RWPE1 (cell line): ENCODE measurements around the gene SCART1.

ENCODE experiments used
- CTCF ChIA-PET: fragments of 350-600 bp; sonication (Branson Sonifier 250); formaldehyde crosslinking; extraction: SDS; loops from one replicate; lab custom pipeline; 2021; lab: Yijun Ruan, JAX
- POLR2A ChIA-PET: fragments of 400-600 bp; formaldehyde crosslinking; extraction: SDS; loops from one replicate; lab custom pipeline; 2020; ENCODE audit warnings: antibody characterized with exemption; ENCODE audit not compliant: low non-redundant PET; lab: Yijun Ruan, JAX
- DNase-seq: peaks from one replicate; pipeline ENCODE4 v3.0.0; 2012; ENCODE audit warnings: low spot score
- H3K27ac ChIP-seq: fragments of 450-650 bp; 2 replicates; pipeline ENCODE4 v1.5.1; 2017
- CTCF ChIP-seq: fragments of 450-650 bp; conservative IDR thresholded peaks from 2 replicates; pipeline ENCODE4 v1.5.1; 2017; ENCODE audit warnings: low read depth, mild to moderate bottlenecking

SCART1 gene

GRCh38 chr10:133415752-133416151, 38.0 kb upstream of the SCART1 start:
- no peak for TF ChIP-seq CTCF
- ChIA-PET CTCF (no interaction called here), POLR2A (no interaction called here)
- DNase-seq, result no peak
- H3K27ac ChIP-seq, result no peak overlapping the region

DNA sequence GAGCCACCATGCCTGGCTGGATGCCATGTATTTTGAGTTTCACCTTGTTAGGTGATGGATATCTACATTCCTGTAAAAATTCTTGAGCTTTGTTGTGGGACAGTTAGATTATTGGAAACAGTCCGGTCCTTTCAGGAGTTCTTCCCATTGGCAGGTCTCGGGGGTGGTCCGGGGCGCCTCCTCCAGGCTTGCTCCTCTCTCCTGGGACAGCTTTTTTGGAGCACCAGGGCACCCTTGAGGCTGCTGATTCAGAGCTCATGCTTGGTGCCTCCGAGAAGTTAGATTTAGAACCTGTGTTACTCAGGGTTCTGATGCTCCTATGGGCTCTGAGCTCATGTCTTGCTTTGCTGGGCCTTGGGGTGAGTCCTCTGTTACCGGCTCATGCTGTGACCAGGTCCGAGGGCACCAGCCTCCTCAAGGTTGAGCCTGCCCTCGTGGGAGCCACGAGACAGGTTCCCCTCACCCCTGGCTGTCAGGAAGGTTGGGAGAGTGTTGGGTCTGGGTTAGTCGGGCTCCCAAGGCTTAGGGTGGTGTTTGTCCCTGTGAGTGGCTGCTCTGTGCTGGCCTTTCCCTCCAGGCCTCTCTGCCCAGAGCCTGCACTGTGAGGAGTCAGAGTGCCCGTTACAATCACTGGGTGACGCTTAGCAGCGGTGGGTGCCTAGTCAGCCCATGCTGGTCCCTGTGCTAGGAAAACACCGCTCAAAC, 35.3 kb upstream of the SCART1 start:
- CTCF ChIA-PET, result interaction anchor here (1.9 kb wide), 1 partner anchor 89 kb away, joined by 8 read pairs; no protein-coding TSS in a partner anchor
- H3K27ac ChIP-seq, result no peak overlapping the region
- POLR2A ChIA-PET, result no interaction called here
- no peak for DNase-seq
- no peak for TF ChIP-seq CTCF

GRCh38 chr10:133419211-133419950, 34.4 kb upstream of the SCART1 start:
- CTCF ChIA-PET, result interaction anchor here (1.9 kb wide), 1 partner anchor 90 kb away, joined by 8 read pairs; no protein-coding TSS in a partner anchor
- TF ChIP-seq CTCF, result no peak
- 0 out of 2 replicates have a peak overlapping the region, but pooled peaks have one; percentile 4 for H3K27ac ChIP-seq
- POLR2A ChIA-PET, result no interaction called here
- DNase-seq, result no peak

DNA sequence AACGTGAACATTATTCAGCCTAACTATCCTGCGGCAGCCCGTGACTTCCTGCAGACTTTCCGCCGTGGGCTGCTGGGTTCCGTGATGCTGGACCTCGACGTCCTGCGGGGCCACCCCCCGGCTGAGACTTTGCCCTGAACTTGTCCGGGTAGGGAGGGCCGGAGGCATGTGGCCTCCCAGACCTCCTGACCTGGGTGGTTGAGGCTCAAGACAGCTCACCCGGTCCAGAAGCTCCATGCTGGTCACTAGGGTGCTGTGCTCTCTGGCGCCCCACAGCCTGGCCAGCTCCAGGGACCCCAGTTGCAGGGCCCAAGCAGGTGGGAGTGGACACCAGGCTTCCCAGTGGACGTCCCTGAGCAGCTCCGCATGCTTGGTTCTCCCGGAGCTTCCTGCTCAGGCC, 33.7 kb upstream of the SCART1 start:
- DNase-seq, result no peak
- POLR2A ChIA-PET, result no interaction called here
- no peak for TF ChIP-seq CTCF
- CTCF ChIA-PET, result interaction anchor here (0.6 to 1.9 kb wide), 2 partner anchors 90 to 183 kb away, joined by 3 to 8 read pairs; no protein-coding TSS in a partner anchor
- H3K27ac ChIP-seq, result 0 out of 2 replicates have a peak overlapping the region, but pooled peaks have one; percentile 4

DNA sequence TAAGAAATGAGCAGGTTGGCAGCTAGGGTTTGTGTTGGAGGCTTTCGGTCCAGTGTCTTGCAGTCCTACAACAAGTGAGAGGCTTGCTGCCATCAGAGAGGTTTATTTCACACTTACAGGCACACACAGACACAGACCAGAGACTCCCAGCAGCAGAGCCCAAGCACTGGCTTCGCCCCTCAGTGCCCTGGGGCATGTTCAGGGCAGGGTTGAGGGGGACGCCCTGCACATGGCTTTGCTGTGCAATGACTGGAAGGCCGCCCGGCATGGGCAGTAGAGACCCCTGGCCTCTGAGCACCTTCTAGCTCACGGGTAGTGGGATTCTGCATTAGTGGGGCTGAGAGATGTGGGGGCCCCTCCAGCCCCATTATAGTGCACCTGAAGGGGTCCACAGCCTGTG, 33.2 kb upstream of the SCART1 start:
- CTCF ChIA-PET, result interaction anchor here (0.6 kb wide), 1 partner anchor 184 kb away, joined by 3 read pairs; no protein-coding TSS in a partner anchor
- POLR2A ChIA-PET, result no interaction called here
- H3K27ac ChIP-seq, result no peak overlapping the region
- DNase-seq, result no peak
- TF ChIP-seq CTCF, result no peak
